Measurements from ENCODE around the gene NDC80.

The NDC80 gene

DNA sequence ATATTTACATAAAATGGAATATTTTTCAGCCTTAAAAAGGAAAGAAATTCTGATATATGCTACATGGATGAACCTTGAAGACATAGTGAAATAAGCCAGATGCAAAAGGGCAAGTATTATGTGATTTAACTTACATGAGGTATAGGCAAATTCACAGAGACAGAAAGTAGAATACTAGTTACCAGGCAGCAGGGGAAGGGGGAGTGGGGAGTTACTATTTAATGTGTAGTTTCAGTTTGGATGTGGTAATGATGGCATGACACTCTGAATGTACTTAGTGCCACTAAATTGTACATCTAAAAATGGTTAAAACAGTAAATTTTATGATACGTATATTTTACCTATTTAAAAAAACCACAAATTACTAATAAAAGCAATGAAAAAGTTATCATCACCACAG, 12.1 kb upstream of the NDC80 start:
- no peak for DNase-seq

DNA sequence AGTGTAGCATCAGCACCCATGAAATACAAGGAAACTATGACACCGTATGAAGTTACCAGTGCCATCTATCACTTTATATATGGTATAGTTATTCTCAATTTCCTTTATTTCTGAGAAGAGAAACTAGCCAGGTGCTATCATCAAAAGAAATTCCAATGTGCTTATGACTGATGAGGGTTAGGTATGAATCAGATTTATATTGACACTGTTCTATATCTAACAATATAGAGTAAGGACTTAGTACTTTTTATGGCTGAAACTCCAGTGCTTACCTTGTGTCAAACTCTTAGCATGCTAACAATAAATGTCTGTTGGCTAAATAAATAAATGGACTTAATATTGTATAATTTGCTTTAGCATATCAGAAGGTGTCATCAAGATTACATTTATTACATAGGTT, 7.0 kb upstream of the NDC80 start:
- DNase-seq, result no peak

DNA sequence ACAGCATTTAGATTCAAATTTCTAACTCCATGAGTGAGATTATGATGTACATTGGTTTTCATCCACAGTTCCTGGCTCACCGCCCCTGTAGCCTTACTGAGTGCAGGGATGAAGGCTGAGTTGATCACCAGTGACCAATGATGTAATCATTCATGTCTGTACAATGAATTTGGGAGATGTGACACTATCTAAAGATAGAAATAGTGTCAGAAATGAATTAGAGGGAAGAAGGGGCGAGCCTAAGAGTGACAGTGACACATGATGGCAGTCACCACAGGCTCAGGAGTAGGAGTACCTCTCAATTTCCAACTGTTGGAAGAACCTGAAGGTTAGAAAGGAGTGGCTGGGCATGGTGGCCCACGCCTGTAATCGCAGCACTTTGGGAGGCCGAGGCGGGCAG, 3.2 kb upstream of the NDC80 start:
- DNase-seq, result no peak

DNA sequence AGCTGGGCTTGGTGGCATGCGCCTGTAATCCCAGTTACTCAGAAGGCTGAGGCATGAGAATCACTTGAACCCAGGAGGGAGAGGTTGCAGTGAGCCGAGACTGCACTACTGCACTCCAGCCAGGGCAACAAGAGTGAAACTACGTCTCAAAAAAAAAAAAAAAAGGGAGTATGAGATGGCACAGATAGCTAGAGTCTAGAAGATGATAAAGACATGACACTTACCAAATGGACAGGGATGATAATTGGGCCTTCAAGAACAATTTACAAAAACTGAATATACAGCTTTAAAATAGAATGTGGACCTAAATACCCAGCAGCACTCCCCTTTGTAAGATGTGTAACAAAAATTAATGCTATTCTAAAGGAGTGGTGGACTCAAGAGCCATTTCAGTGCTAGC, 2.8 kb upstream of the NDC80 start:
- no peak for DNase-seq

DNA sequence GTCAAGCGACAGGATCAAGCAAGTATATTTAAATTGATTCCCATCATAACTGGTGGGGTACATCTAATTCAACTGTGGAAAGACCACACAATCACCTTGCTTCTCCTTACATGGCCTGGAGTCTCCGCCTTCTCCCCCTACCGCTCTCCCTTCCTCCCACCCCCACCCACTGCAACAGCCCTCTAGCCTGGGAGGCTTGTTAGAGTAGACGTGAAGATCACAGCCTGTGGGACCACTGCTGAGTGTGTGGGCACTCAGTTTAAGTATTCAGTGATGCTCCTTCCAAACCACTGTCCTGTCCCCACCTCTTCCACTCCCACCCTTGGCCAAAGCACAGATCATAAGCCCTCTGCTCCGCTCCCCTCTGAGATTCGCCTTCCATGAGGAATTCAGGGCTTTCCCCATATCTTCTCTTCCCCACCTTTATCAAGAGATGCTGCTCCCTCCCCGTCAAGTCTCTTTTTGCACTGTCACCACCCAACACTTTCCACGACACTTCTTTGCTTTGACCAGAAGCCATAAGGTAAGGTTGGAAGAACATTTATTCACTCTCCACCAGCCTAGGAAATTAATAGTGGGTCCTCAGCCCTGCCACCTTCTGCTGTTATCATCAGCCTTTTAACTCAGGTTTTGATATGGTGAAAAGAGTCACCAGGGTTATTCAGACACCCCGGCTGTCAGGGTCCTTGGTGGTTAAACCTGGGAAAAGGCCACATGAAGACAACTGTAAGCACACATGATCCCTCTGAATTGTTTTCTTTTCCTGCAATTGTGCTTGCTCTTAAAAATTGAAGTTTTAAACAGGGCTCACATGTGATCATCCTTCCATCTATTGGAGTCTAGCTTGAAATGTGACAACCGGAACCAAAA, 1.8 kb upstream of the NDC80 start:
- DNase-seq, result no peak

DNA sequence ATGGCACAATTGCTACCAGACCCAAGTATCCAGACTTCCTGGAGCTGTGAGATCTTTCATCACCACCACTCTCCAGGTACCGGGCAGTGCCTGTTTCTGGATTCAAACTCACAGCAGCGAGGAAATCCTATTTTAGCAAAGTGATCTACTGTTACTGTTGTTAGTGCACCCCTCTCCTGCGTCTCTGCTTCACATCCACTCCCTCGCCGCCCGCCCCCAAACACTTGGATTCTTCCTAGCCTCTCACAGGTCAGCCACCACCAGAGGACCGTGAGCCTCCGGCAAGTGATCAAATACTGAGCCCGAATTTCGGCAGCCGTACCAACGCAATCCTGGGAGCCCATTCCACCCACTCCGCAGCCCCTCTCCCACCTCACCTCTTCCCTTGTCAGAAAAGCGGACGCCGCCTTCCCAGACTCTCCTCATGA, 571 bp upstream of the NDC80 start:
- peak; percentile 57 for DNase-seq

DNA sequence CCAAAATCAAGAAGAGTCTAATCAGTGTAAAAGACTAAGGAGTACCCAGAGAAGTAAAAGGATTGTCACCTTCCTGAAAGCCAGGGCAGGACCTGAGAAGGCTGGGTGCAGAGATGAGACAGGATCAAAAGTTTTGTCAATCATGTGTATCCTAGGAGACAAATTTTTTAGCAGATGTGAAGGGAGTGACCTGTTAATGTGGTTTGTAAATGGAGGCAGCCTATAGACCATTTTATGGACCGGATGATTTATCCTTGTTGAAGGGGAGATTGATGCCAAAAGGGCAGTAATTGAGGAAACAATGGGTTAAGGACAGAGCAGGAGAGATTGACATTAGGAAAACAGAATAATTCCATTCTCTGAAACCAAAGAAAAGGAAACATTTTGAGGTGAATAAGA, 813 bp downstream of the NDC80 start:
- no peak for DNase-seq

DNA sequence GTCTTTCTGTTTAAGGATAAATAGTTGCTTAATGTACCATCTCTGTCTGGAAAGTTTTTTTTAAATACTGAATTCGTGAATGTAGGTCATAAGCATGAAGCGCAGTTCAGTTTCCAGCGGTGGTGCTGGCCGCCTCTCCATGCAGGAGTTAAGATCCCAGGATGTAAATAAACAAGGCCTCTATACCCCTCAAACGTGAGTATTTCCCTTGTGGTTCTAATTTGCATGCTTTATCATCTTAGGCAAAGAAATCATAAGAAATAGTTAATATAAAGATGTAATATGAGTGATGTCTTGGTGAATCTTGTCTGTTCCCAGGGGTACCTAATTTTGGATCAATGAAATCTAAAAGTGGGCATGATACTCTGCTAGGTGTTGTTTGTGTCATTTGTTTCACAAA, 1.5 kb downstream of the NDC80 start:
- no peak for DNase-seq

DNA sequence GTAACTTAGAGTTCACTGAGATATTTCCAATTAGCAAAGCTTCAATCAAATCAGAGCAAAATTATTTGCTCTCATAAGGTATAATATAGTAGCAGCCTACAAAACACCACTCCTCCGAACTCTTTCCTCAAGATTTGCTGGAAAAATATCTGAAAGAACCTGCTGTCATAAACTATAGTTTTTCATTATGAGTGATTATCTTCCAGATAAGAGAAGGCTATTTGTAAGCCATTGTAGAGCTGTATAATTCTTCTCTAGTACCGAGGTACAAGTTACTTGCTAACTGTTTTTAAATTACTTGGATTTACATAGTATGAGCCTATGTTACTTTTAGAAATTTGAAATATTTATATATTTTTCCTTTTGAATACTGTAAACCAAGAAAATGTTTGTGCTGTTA, 2.1 kb downstream of the NDC80 start:
- DNase-seq, result no peak

DNA sequence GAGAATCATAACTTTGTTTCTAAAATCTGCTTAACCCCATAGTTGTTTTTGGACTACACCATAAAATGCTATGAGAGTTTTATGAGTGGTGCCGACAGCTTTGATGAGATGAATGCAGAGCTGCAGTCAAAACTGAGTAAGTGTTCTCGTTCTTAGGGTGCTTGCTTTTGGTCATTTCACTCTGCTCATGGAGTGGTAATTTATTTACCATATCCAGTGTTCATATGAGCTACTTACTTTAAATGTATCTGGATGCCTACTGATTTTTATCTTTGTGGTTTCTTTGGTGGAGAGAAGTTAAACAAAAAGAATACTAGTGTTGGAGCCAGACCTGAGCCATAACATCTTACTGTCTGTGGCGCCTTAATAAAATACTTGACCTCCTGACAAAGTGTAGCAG, 16.4 kb downstream of the NDC80 start:
- no peak for DNase-seq

DNA sequence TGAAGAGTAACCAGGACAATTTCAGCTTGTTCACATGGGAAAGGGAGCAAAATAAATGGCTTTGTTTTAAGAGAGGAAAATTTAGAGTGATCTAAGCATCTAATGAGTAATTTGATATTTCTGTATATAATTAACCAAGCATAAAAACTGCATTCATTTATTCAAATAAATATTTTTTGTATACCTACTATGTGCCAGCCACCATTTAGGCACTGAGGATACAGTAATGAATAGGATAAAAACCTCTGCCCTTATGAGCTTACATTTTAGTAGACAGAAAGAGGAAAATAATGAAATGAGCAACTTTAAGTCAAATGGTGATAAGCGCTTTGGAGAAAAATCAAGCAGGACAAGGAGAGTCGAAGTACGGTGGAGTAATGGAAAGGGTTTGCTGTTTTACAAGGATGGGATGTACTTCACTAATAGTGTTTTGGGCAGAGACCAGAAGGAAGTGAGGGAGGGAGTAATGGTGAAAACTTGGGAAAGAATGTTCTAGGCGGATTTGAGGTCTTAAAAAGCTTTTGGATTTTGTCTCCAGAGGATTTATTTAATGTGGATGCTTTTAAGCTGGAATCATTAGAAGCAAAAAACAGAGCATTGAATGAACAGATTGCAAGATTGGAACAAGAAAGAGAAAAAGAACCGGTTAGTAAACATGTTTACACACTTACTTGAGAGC, 17.4 kb downstream of the NDC80 start:
- DNase-seq, result no peak

DNA sequence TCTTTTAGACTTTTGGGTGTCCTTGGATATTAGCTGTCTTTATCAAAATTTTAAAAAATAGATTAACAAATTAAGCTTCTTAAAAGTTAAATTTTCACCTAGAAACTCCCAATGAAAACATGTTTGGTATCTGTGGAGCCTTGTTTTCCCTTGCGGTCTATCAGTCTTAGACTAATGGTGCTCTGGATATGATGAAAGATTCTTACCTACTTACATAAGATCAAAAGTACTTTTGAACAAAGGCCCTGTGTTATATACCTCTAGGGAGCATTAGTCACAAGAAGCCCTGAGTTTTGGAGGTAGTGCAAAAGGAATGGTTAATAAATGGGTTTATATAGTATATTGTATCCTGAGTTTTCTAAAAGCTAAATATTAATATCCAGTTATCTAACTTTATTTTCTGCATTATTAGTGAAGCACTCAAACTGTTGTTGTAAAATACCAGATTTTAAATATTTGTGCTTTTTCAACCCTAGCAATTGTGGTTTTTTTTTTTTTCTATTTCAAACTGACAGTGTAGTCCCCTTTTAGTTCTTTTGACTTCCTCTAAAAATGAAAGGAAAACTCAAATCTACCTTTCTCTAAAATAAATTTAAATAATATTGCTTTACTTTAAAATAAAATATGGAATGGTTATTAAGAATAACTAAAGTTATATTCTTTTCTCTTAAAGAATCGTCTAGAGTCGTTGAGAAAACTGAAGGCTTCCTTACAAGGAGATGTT, 18.1 kb downstream of the NDC80 start:
- no peak for DNase-seq

DNA sequence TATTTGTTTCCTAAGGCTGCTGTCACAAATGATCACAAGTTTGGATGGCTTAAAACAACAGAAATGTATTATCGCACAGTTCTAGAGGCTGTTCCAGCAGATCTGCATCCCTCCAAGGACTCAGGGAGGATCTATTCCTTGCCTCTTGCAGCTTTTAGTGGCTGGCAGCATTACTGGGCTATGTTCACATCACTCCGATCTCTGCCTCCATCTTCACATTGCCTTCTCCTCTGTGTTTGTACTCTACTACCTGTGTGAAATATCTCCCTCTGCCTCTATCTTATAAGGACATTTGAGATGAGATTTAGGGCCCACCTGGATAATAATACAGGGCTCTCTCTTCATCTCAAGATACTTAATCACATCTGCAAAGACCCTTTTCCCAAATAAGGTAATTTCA, 18.9 kb downstream of the NDC80 start:
- DNase-seq, result no peak

DNA sequence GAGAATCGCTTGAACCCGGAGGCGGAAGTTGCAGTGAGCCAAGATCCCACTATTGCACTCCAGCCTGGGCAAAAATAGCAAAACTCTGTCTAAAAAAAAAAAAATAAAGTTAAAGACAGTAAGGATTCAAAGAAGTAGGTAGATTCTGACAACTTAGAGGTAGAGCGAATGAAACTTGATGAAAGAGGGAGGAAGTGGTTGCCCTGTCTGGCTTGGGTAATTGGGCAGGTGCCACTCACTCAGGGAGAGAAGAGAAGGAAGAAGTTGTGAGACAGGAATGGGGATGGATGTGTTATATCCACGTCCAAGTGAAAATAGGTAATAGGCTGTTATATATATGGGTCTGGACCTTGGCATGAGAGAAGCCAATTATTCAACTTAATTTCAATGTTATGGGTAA, 26.3 kb downstream of the NDC80 start:
- no peak for DNase-seq

DNA sequence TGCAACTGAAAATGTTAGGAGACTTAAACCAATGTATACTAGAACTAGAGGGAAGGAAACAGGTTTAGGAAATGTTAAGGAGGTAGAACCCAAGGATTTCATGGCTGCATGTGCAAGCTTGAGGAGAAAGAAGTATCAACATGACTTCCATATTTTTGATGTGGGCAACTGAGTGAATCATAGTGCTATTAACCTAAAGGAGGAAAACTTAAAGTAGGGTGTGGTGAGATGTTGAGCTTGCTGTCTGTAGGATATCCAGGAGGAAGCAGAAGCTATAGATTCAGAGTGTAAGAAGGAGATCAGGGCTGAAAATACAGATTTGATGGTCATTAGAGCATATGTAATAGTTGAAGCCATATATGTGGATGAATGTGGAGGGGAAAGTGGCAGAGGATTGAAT, 31.5 kb downstream of the NDC80 start:
- DNase-seq, result no peak

DNA sequence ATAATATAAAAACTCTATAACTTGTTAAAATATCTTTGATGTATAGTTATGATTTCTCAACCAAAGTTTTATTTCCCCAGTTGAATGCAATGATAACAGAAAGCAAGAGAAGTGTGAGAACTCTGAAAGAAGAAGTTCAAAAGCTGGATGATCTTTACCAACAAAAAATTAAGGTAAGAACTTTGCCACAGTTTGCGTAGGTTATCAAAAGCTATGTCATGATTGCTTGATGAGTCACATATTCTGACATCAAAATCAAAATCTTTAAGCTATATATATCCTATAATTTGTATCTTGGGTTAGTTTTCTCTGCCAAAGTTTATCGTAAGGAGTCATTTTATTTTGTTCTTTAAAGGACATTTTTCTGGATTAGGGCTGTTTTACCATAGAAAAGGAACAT, 35.0 kb downstream of the NDC80 start:
- DNase-seq, result no peak

DNA sequence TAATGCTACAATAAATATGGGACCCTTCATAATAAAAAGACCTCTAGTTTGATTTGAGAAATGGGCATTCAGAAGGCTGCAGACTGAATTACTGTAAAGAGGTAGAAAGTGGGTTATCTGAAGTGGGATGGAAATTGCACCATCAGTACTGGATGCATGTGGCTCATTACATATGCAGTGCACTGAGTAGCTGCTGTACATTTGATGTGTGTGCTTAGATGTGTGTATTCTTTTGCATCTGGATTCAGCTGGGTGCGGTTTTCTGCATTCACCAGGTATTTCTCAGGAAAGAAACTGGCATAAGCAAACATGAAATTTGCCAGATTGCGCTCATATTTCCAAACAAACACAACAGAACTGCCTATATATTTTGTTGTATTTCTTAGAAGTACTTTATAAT, 38.2 kb downstream of the NDC80 start:
- no peak for DNase-seq

DNA sequence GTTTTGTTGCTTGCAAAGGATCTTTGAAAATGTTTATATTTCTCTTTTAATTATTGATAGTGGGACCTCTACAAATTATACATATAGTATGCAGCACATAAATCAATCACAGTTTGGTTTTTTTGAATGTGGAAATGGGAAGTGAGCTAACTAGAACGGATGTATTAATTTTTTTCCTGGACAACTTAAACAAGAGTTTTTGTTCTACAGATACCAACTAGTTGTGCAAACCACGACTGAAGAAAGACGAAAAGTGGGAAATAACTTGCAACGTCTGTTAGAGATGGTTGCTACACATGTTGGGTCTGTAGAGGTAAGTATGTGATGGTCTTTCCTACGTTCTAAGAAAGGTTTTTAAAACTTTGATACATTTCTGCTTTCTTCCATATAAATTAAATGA, 39.2 kb downstream of the NDC80 start:
- no peak for DNase-seq

DNA sequence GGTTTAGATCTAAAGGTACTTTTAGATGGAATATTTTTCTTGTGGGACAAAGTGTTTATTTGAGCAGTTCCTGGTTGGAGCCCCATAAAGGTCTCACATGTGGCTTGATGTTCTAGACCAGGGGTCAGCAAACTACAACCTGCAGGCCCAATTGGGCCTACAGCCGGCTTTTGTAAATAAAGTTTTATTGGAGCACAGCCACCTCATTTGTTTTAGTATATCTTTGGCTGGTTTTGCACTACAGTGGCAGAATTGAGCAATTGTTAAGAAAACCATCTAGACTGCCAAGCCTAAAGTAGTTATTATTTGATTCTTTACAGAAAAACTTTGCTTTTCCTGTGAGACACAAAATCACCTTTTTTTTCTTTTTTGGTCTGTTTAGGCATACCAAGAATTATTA, 41.6 kb downstream of the NDC80 start:
- no peak for DNase-seq

DNA sequence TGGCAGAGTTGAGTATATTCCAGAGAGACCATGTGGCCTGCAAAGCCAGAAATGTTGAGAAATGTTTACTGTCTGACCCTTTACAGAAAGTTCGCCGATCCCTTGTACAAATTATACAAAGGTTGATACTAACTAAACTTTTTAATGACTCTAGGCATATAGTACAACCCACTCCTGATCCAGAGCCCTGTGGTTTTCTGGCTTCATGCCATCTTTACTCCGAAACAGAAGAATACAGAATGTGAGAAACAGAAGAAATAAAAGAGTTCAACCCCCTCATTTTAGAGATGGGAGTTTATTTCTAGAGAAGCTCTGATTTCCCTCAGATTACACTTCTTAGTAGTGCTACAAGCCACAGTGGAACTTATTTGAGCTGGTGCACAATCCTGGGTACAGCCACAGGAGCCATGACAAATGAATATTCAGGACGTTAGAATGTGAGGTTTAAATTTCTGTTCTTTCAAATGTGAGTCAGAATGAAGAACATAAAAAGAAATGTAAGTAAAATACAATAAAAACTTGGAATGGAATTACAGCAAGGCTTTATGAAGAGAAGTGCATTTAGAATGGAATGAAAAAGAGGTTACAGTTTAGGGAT, 46.1 kb downstream of the NDC80 start:
- DNase-seq, result no peak

DNA sequence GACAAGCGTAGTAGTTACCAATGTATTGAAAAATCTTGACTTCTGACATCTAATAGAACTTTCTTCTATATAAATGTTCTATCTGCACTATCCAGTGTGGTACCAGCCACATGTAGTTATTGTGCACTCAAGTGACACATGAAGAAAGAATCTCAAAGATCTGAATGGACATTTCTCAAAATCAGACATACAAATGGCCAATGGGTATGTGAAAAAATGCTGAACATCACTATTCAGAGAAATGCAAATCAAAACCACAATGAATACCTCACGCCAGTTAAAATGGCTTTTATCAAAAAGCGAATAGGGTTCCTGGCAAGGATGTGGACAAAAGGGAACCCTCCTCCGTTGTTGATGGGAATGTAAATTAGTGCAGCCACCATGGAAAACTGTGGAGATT, 46.7 kb downstream of the NDC80 start:
- no peak for DNase-seq

DNA sequence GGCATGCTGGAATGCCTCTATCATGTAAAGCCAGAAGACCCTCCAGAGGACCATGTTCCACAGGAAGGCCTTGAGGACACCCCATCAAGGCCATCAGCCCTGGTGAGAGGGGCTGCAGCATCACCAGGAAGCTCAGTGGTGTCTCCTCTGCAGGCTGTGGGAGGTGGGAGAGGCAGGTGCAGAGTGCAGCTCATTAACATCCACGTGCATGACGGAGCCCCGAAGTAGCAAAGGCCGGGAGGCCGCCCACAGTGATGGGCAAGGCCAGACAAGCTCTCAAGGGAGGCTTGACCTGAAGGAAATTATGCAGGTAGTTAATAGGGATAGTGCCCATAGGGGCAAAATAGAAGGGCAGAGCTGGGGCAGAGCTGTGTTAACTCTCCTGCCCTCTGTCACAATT, 53.9 kb downstream of the NDC80 start:
- DNase-seq, result no peak

DNA sequence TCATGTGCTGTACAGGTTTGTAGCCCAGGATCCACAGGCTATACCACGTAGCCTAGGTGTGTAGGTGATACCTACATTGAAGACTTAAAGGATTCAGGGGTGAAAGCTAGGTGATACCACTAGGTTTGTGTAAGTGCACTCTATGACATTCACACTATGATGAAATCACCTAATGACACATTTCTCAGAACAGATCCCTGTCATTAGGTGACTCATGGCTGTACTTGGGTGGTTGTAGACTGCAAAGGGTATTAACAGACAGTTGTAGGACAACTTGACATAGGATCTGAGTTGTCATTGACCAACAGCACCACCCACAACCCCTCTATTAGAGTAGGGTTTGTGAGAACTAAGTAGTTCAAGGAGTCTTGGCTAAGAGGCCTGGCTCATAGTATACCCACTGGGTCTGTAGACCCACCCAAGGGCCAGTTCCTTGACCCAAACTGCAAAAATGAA, 56.5 kb downstream of the NDC80 start:
- DNase-seq, result no peak

DNA sequence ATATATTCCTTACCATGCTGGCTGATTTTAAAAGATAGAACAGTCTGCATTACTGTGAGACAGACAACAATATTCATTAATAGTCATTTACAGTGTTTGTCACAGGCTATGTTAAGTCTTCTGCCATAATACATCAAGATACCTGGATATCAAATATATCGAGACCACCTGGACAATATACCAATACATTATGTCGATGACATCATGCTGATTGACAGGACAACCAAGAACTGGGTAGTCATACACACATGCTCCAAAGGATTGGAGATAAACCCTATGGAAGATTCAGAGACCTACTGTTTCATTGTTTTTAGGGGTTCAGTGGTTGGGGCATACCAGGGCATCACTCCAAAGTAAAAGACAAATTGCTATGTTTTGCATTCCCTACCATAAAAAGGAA, 57.6 kb downstream of the NDC80 start:
- no peak for DNase-seq

Measured in activated CD4-positive, CD25-positive, alpha-beta regulatory T cell treated with anti-CD3 and anti-CD28 coated beads, Interleukin-2, amount 50 U/mL, for 72 hours (primary cell).